Trophoblast cell (in vitro differentiated cells and primary cell): Measurements from ENCODE around the gene ANKMY1.

Experiments
- DNase-seq, 2 donors: peaks; one replicate each; pipeline ENCODE4 v3.0.0-alpha.2; 2016
- H2AFZ ChIP-seq: 2 replicates; pipeline ENCODE4 v1.6.1; 2013; ENCODE audit warnings: low read length, moderate library complexity, mild to moderate bottlenecking; ENCODE audit not compliant: insufficient read depth, poor library complexity
- H2AK5ac ChIP-seq: 2 replicates; pipeline ENCODE4 v1.6.1; 2013; ENCODE audit warnings: mild to moderate bottlenecking, low read length
- H2BK120ac ChIP-seq: 2 replicates; pipeline ENCODE4 v1.6.1; 2013; ENCODE audit warnings: low read length, mild to moderate bottlenecking, moderate library complexity; ENCODE audit not compliant: insufficient read depth, poor library complexity
- H2BK12ac ChIP-seq: 2 replicates; pipeline ENCODE4 v1.6.1; 2013; ENCODE audit warnings: mild to moderate bottlenecking, low read length, moderate library complexity
- H2BK5ac ChIP-seq: 2 replicates; pipeline ENCODE4 v1.6.1; 2013; ENCODE audit warnings: low read length, low read depth, moderate library complexity, mild to moderate bottlenecking; ENCODE audit not compliant: poor library complexity
- H3K14ac ChIP-seq: 2 replicates; pipeline ENCODE4 v1.6.1; 2013; ENCODE audit warnings: mild to moderate bottlenecking, low read length
- H3K18ac ChIP-seq: 2 replicates; pipeline ENCODE4 v1.6.1; 2013; ENCODE audit warnings: mild to moderate bottlenecking, low read length
- H3K23ac ChIP-seq: 2 replicates; pipeline ENCODE4 v1.6.1; 2013; ENCODE audit warnings: low read length
- H3K27ac ChIP-seq: 2 replicates; pipeline ENCODE4 v1.5.1; 2013; ENCODE audit warnings: low read depth, mild to moderate bottlenecking, inconsistent platforms, low read length, moderate library complexity
- H3K27me3 ChIP-seq: 2 replicates; pipeline ENCODE4 v1.6.1; 2013; ENCODE audit warnings: inconsistent platforms, mild to moderate bottlenecking, low read length, moderate library complexity; ENCODE audit not compliant: insufficient read depth
- H3K36me3 ChIP-seq, 2 experiments: 1 replicate in 1 of 2; 2 replicates in 1 of 2; pipeline ENCODE4 v1.6.1; 2013; ENCODE audit warnings: low read length in 2 of 2, mild to moderate bottlenecking in 2 of 2, moderate library complexity in 1 of 2; ENCODE audit not compliant: insufficient read depth in 2 of 2, control insufficient read depth in 1 of 2
- H3K4ac ChIP-seq: 2 replicates; pipeline ENCODE4 v1.6.1; 2013; ENCODE audit warnings: low read depth, mild to moderate bottlenecking, low read length, moderate library complexity
- H3K4me1 ChIP-seq, 2 experiments: 1 replicate in 1 of 2; 2 replicates in 1 of 2; pipeline ENCODE4 v1.6.1; 2013; ENCODE audit warnings: low read length in 2 of 2, mild to moderate bottlenecking in 2 of 2, moderate library complexity in 1 of 2; ENCODE audit not compliant: insufficient read depth in 2 of 2, control insufficient read depth in 1 of 2
- H3K4me2 ChIP-seq: 2 replicates; pipeline ENCODE4 v1.6.1; 2013; ENCODE audit warnings: inconsistent platforms, mild to moderate bottlenecking, low read length, moderate library complexity
- H3K4me3 ChIP-seq: 2 replicates; pipeline ENCODE4 v1.5.1; 2013; ENCODE audit warnings: mild to moderate bottlenecking, low read depth, low read length, inconsistent platforms
- H3K79me1 ChIP-seq: one replicate; pipeline ENCODE4 v1.6.1; 2013; ENCODE audit warnings: low read length
- H3K79me2 ChIP-seq: 2 replicates; pipeline ENCODE4 v1.6.1; 2013; ENCODE audit warnings: low read length, mild to moderate bottlenecking; ENCODE audit not compliant: control insufficient read depth, insufficient read depth, poor library complexity
- H3K9ac ChIP-seq: 2 replicates; pipeline ENCODE4 v1.6.1; 2013; ENCODE audit warnings: mild to moderate bottlenecking, low read length
- H3K9me3 ChIP-seq: 2 replicates; pipeline ENCODE4 v1.6.1; 2013; ENCODE audit warnings: low read depth, mild to moderate bottlenecking, control low read depth, inconsistent platforms, low read length; ENCODE audit not compliant: insufficient read depth
- H4K12ac ChIP-seq: 2 replicates; pipeline ENCODE4 v1.6.1; 2013; ENCODE audit warnings: low read depth, mild to moderate bottlenecking, low read length, moderate library complexity
- H4K8ac ChIP-seq: 2 replicates; pipeline ENCODE4 v1.6.1; 2013; ENCODE audit warnings: low read depth, mild to moderate bottlenecking, low read length, moderate library complexity
- H4K91ac ChIP-seq: one replicate; pipeline ENCODE4 v1.6.1; 2013; ENCODE audit warnings: low read depth, mild to moderate bottlenecking, low read length, moderate library complexity
- WGBS: extraction: QIAGEN DNeasy Blood & Tissue Kit; methylation state at CpG from one replicate; pipeline ENCODE4 v1.1.7; 2013; ENCODE audit warnings: missing lambda C conversion rate; ENCODE audit not compliant: insufficient read length, insufficient coverage; ENCODE audit errors: extremely low coverage; 5-methylcytosine and 5-hydroxymethylcytosine counted together

Gene ANKMY1

GRCh38 chr2:240593026-240593702 lies 35.4 kb upstream of the ANKMY1 start:
- Histone ChIP-seq H2BK12ac (no peak overlapping the region), H3K36me3 (peaks cover 43 to 54% of the 10 kb centered on the region in 2 experiments), H3K4me1 (peaks cover 0 to 2% of the 10 kb centered on the region in 2 experiments), H2AFZ (no peak overlapping the region), H3K27me3 (no peaks in the 10 kb centered on the region), H3K9ac (no peak overlapping the region), H3K4ac (no peak overlapping the region), H4K12ac (no peak overlapping the region), H3K27ac (no peak overlapping the region), H4K8ac (no peak overlapping the region), H3K23ac (no peak overlapping the region), H2BK120ac (no peak overlapping the region), H3K9me3 (peaks cover 5% of the 10 kb centered on the region), H3K4me2 (no peak overlapping the region), H3K79me2 (no peaks in the 10 kb centered on the region), H3K79me1 (no peaks in the 10 kb centered on the region), H4K91ac (no peak overlapping the region), H2BK5ac (no peak overlapping the region), H3K4me3 (no peak overlapping the region), H3K18ac (no peak overlapping the region), H2AK5ac (no peak overlapping the region), H3K14ac (no peak overlapping the region)
- WGBS: no CpG with 5 or more reads among the region's 20 CpGs
- DNase-seq: no peak

- Histone ChIP-seq H3K79me1 (no peaks in the 10 kb centered on the region), H3K9me3 (peaks cover 6% of the 10 kb centered on the region), H2BK120ac (no peak overlapping the region), H3K36me3 (peaks cover 40 to 46% of the 10 kb centered on the region in 2 experiments), H2AK5ac (no peak overlapping the region), H3K4ac (no peak overlapping the region), H3K4me1 (peaks cover 9 to 12% of the 10 kb centered on the region in 2 experiments), H2AFZ (no peak overlapping the region), H3K27ac (no peak overlapping the region), H4K91ac (no peak overlapping the region), H2BK12ac (no peak overlapping the region), H4K12ac (no peak overlapping the region), H3K27me3 (no peaks in the 10 kb centered on the region), H3K9ac (no peak overlapping the region), H3K18ac (peak overlapping the region; percentile 25), H2BK5ac (no peak overlapping the region), H4K8ac (no peak overlapping the region), H3K4me3 (no peak overlapping the region), H3K14ac (no peak overlapping the region), H3K23ac (no peak overlapping the region), H3K4me2 (no peak overlapping the region), H3K79me2 (peaks cover 5% of the 10 kb centered on the region)
- DNase-seq: no peak
- no CpG with 5 or more reads among the region's 13 CpGs for WGBS
Measured at GRCh38 chr2:240591784-240592183, 34.0 kb upstream of the ANKMY1 start.

GRCh38 chr2:240591226-240591625 lies 33.4 kb upstream of the ANKMY1 start:
- Histone ChIP-seq H2BK5ac (no peak overlapping the region), H3K27ac (no peak overlapping the region), H3K18ac (peak overlapping the region; percentile 25), H3K9ac (no peak overlapping the region), H3K4me1 (peaks cover 9 to 12% of the 10 kb centered on the region in 2 experiments), H3K9me3 (peaks cover 6% of the 10 kb centered on the region), H3K23ac (no peak overlapping the region), H2AK5ac (no peak overlapping the region), H3K36me3 (peaks cover 37 to 43% of the 10 kb centered on the region in 2 experiments), H4K12ac (no peak overlapping the region), H3K27me3 (no peaks in the 10 kb centered on the region), H2BK120ac (no peak overlapping the region), H3K79me1 (peaks cover 2% of the 10 kb centered on the region), H3K4me3 (no peak overlapping the region), H3K4ac (no peak overlapping the region), H4K91ac (no peak overlapping the region), H3K79me2 (peaks cover 7% of the 10 kb centered on the region), H4K8ac (no peak overlapping the region), H3K4me2 (no peak overlapping the region), H3K14ac (no peak overlapping the region), H2BK12ac (no peak overlapping the region), H2AFZ (no peak overlapping the region)
- no peak for DNase-seq
- no CpG with 5 or more reads among the region's 6 CpGs for WGBS

GRCh38 chr2:240590681-240591111 lies 32.9 kb upstream of the ANKMY1 start:
- no peak overlapping the region for H3K4me3 ChIP-seq
- H3K23ac ChIP-seq: no peak overlapping the region
- H2BK5ac ChIP-seq: no peak overlapping the region
- no peak overlapping the region for H4K91ac ChIP-seq
- peaks cover 7% of the 10 kb centered on the region for H3K79me1 ChIP-seq
- no peak overlapping the region for H2BK120ac ChIP-seq
- no peaks in the 10 kb centered on the region for H3K27me3 ChIP-seq
- no peak overlapping the region for H3K27ac ChIP-seq
- no peak overlapping the region for H2AFZ ChIP-seq
- H2BK12ac ChIP-seq: no peak overlapping the region
- H3K9me3 ChIP-seq: peaks cover 6% of the 10 kb centered on the region
- H3K18ac ChIP-seq: no peak overlapping the region
- H4K12ac ChIP-seq: no peak overlapping the region
- no peak for DNase-seq
- peaks cover 12% of the 10 kb centered on the region for H3K79me2 ChIP-seq
- H3K4ac ChIP-seq: no peak overlapping the region
- H3K4me1 ChIP-seq: peaks cover 9 to 12% of the 10 kb centered on the region in 2 experiments
- H3K14ac ChIP-seq: no peak overlapping the region
- H4K8ac ChIP-seq: no peak overlapping the region
- H3K4me2 ChIP-seq: no peak overlapping the region
- H2AK5ac ChIP-seq: no peak overlapping the region
- H3K36me3 ChIP-seq: peaks cover 32 to 39% of the 10 kb centered on the region in 2 experiments
- no peak overlapping the region for H3K9ac ChIP-seq
- no CpG with 5 or more reads among the region's 21 CpGs for WGBS
